Uterus (tissue), 4 donors: ENCODE data around the gene BTC. TPM values are rescaled to one million over a fixed set of nuclear protein-coding genes. Genes with fewer than 3 reads are reported as not detected.

Experiments used
- DNase-seq, 2 donors: peaks; one replicate each; pipeline ENCODE4 v3.0.0-alpha.2; 2019 to 2020
- H3K27ac ChIP-seq, 2 donors: fragments of 200-600 bp; sonication (generic); 1 replicate in 1 of 2; 2 replicates in 1 of 2; pipeline ENCODE4 v1.5.1; 2016 to 2018
- H3K27me3 ChIP-seq, 2 donors: fragments of 200-600 bp; sonication (generic); one replicate each; pipeline ENCODE4 v1.5.1; 2018 to 2019; ENCODE audit warnings: control low read depth in 1 of 2
- H3K36me3 ChIP-seq, 2 donors: fragments of 200-600 bp; sonication (generic); one replicate each; pipeline ENCODE4 v1.5.1; 2019; ENCODE audit warnings: control low read depth in 1 of 2
- H3K4me1 ChIP-seq, 2 donors: fragments of 200-600 bp; sonication (generic); one replicate each; pipeline ENCODE4 v1.5.1; 2018 to 2019; ENCODE audit warnings: control low read depth in 1 of 2
- H3K4me3 ChIP-seq, 2 donors: fragments of 200-600 bp; sonication (generic); 1 replicate in 1 of 2; 2 replicates in 1 of 2; pipeline ENCODE4 v1.5.1; 2018 to 2019; ENCODE audit warnings: mild to moderate bottlenecking in 1 of 2
- H3K9me3 ChIP-seq, 2 donors: fragments of 200-600 bp; sonication (generic); one replicate each; pipeline ENCODE4 v1.5.1; 2019; ENCODE audit warnings: control low read depth in 1 of 2
- POLR2A ChIP-seq, 2 donors: fragments of 450-650 bp; IDR thresholded peaks; one replicate each; pipeline ENCODE4 v1.6.1; 2016; ENCODE audit warnings: antibody characterized with exemption in 2 of 2, mild to moderate bottlenecking in 1 of 2, moderate library complexity in 1 of 2
- intact Hi-C: fragments of 100-400 bp; cut with DNase I; formaldehyde crosslinking; loops from one replicate; pipeline ENCODE4 v1.15.1; 2023; ENCODE audit warnings: low total_unique reads
- total RNA-seq, 4 donors: library from RNA; depleted of rRNA in 3 of 4; stranded (reverse); fragments of >200 nt in 3 of 4; gene quantifications; one replicate each; pipeline versions ENCODE4 v1.1.0 to v1.2.4, GENCODE V29; 2014 to 2023
- TF ChIP-seq, protein P1 (sequence below), 4 experiments: fragments of 200-600 bp in 2 of 4; fragments of 450-650 bp in 2 of 4; sonication (generic) in 2 of 4; IDR thresholded peaks; one replicate each; pipeline ENCODE4 v1.5.1; 2016 to 2019; ENCODE audit warnings: antibody characterized with exemption in 4 of 4, mild to moderate bottlenecking in 2 of 4, moderate library complexity in 1 of 4
- donor health status: DM: yes; HTN: yes; CAD: no.

The BTC gene
- total RNA-seq, 4 donors from 2014 or later = 0.26 to 3.0 (median 2.3) TPM

DNA sequence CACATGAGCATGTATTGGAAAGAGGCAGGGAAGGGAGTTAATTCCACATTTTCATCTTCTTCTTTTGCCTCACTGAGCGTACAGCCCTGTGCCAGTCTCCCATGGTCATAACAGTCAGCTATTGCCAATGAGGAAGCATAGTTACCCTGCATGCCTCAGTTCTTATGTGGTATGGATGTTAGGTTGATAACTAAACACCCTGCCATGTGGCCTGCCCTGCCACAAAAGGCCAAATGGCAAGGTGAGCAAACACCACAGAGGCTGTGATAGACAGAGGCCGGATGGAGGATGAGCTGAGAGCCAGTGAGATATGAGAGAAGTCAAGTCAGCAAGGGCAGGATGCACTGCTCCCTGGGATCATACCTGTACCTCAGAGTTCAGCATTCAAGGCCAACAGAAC is 59.3 kb downstream of the BTC start:
- H3K4me1 ChIP-seq = no peaks in the 10 kb centered on the region
- no peak overlapping the region for H3K4me3 ChIP-seq
- no peaks in the 10 kb centered on the region for H3K36me3 ChIP-seq
- no peaks in the 10 kb centered on the region for H3K9me3 ChIP-seq
- H3K27me3 ChIP-seq = no peaks in the 10 kb centered on the region
- intact Hi-C loops = no loop called here
- H3K27ac ChIP-seq = no peak overlapping the region
- DNase-seq = no peak
- TF ChIP-seq, protein P1, sequence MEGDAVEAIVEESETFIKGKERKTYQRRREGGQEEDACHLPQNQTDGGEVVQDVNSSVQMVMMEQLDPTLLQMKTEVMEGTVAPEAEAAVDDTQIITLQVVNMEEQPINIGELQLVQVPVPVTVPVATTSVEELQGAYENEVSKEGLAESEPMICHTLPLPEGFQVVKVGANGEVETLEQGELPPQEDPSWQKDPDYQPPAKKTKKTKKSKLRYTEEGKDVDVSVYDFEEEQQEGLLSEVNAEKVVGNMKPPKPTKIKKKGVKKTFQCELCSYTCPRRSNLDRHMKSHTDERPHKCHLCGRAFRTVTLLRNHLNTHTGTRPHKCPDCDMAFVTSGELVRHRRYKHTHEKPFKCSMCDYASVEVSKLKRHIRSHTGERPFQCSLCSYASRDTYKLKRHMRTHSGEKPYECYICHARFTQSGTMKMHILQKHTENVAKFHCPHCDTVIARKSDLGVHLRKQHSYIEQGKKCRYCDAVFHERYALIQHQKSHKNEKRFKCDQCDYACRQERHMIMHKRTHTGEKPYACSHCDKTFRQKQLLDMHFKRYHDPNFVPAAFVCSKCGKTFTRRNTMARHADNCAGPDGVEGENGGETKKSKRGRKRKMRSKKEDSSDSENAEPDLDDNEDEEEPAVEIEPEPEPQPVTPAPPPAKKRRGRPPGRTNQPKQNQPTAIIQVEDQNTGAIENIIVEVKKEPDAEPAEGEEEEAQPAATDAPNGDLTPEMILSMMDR (IDR thresholded peaks at IDR 0.05) = no peak
- TF ChIP-seq POLR2A (IDR thresholded peaks at IDR 0.05) = no peak

GRCh38 chr4:74733756-74734155 is 60.6 kb downstream of the BTC start:
- Histone ChIP-seq H3K27me3 (no peaks in the 10 kb centered on the region), H3K27ac (no peak overlapping the region), H3K9me3 (no peaks in the 10 kb centered on the region), H3K4me1 (no peaks in the 10 kb centered on the region), H3K36me3 (no peaks in the 10 kb centered on the region), H3K4me3 (no peak overlapping the region)
- TF ChIP-seq POLR2A (IDR thresholded peaks at IDR 0.05) = no peak
- TF ChIP-seq, protein P1 (IDR thresholded peaks at IDR 0.05) = no peak
- intact Hi-C loops = no loop called here
- DNase-seq = no peak

- Histone ChIP-seq H3K4me3 (no peak overlapping the region), H3K4me1 (no peaks in the 10 kb centered on the region), H3K9me3 (no peaks in the 10 kb centered on the region), H3K27ac (no peak overlapping the region), H3K36me3 (no peaks in the 10 kb centered on the region), H3K27me3 (no peaks in the 10 kb centered on the region)
- intact Hi-C loops = no loop called here
- TF ChIP-seq POLR2A (IDR thresholded peaks at IDR 0.05) = no peak
- TF ChIP-seq, protein P1 (IDR thresholded peaks at IDR 0.05) = no peak
- DNase-seq = no peak
These were observed 69.3 kb downstream of the BTC start for GRCh38 chr4:74724979-74725378.

DNA sequence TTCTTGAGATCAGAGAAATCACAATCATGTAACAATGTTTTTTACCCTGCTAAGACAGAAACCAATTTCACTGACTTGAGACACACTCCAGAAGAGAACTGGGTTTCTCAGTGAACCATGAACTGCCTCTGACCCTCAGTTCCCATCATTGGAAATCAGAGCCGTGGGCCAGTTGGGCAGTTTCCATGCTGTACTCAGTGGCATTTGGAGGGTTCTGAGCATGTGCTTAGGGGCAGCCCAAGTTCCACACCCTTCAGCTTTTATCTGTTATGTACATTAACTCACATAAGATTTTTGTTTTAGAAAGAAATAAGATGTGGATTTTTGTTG is 77.9 kb downstream of the BTC start:
- no peak overlapping the region for H3K4me3 ChIP-seq
- intact Hi-C loops = no loop called here
- no peaks in the 10 kb centered on the region for H3K27me3 ChIP-seq
- no peak overlapping the region for H3K27ac ChIP-seq
- H3K9me3 ChIP-seq = no peaks in the 10 kb centered on the region
- TF ChIP-seq, protein P1 (IDR thresholded peaks at IDR 0.05) = no peak
- no peak for TF ChIP-seq POLR2A (IDR thresholded peaks at IDR 0.05)
- no peaks in the 10 kb centered on the region for H3K36me3 ChIP-seq
- DNase-seq = no peak
- H3K4me1 ChIP-seq = no peaks in the 10 kb centered on the region

- DNase-seq = no peak
- no peak overlapping the region for H3K4me3 ChIP-seq
- no peaks in the 10 kb centered on the region for H3K4me1 ChIP-seq
- H3K9me3 ChIP-seq = no peaks in the 10 kb centered on the region
- H3K27ac ChIP-seq = no peak overlapping the region
- no peaks in the 10 kb centered on the region for H3K27me3 ChIP-seq
- H3K36me3 ChIP-seq = no peaks in the 10 kb centered on the region
- TF ChIP-seq, protein P1 (IDR thresholded peaks at IDR 0.05) = no peak
- TF ChIP-seq POLR2A (IDR thresholded peaks at IDR 0.05) = no peak
- intact Hi-C loops = no loop called here
These were observed 78.5 kb downstream of the BTC start for GRCh38 chr4:74715706-74716435.
